GM06990 (cell line): ENCODE measurements around the gene PRG2.

Experiments used
- DNase-seq: peaks from one replicate; pipeline ENCODE4 v3.0.0-alpha.2; 2011; ENCODE audit not compliant: insufficient read length; ENCODE audit errors: extremely low read depth
- H3K27me3 ChIP-seq: replicated peaks from 2 replicates; pipeline ENCODE4 v1.6.0; 2011; ENCODE audit warnings: low read length; ENCODE audit not compliant: control insufficient read depth, insufficient read depth
- H3K36me3 ChIP-seq: 2 replicates; pipeline ENCODE4 v1.5.1; 2011; ENCODE audit warnings: low read length; ENCODE audit not compliant: control insufficient read depth, insufficient read depth
- H3K4me3 ChIP-seq: replicated peaks from 2 replicates; pipeline ENCODE4 v1.5.1; 2011; ENCODE audit warnings: low read depth, mild to moderate bottlenecking, control low read depth, low read length
- TF ChIP-seq, protein P1 (sequence below): IDR thresholded peaks from 2 replicates; pipeline ENCODE4 v1.5.1; 2011; ENCODE audit warnings: low read length, control low read depth, mild to moderate bottlenecking, inconsistent platforms; ENCODE audit not compliant: insufficient read depth, poor library complexity, severe bottlenecking

PRG2 gene

DNA sequence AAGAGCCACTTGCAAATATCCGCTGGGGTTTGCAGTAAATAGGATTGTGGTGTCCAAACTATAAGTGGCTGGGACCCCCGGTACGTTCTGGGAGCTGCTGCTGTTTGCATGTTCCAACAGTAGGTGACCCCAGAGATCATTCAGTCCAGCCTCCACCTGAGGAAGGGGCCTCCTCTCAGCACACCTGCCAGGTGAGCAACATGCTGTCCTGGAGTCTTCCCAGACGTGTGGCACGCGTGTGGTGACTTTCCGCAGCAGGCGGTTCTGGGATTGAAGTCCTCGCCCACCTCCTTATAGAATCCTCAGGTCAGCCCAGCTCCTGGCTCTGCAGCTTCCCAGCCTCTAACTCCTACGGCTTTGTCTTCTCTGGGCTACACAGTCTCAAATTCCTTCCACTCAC, 45.6 kb downstream of the PRG2 start:
- H3K27me3 ChIP-seq, result no peaks in the 10 kb centered on the region
- DNase-seq, result no peak
- TF ChIP-seq, protein P1, sequence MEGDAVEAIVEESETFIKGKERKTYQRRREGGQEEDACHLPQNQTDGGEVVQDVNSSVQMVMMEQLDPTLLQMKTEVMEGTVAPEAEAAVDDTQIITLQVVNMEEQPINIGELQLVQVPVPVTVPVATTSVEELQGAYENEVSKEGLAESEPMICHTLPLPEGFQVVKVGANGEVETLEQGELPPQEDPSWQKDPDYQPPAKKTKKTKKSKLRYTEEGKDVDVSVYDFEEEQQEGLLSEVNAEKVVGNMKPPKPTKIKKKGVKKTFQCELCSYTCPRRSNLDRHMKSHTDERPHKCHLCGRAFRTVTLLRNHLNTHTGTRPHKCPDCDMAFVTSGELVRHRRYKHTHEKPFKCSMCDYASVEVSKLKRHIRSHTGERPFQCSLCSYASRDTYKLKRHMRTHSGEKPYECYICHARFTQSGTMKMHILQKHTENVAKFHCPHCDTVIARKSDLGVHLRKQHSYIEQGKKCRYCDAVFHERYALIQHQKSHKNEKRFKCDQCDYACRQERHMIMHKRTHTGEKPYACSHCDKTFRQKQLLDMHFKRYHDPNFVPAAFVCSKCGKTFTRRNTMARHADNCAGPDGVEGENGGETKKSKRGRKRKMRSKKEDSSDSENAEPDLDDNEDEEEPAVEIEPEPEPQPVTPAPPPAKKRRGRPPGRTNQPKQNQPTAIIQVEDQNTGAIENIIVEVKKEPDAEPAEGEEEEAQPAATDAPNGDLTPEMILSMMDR, result peak; percentile 1

DNA sequence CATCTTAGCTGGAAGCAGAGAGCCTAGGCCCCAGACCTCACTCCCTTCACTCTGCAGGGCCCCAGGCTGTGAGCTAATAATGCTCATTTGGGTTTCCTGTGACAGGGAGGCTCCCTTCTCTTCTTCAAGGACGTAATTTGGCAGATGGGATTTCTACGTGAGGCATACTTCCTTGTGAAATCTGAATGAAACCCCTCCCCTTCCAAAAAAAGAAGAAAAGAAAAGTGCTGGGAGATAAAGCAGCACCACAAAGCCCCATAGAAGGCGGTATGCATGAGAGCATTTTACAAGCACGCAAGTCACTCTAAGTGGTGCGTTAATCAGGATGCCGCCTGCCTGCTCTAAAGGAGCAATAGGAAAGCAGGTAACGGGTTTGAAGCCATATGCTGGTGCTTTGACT, 46.6 kb downstream of the PRG2 start:
- Histone ChIP-seq H3K36me3 (no peaks in the 10 kb centered on the region), H3K27me3 (no peaks in the 10 kb centered on the region), H3K4me3 (no peak overlapping the region)
- no peak for DNase-seq
- TF ChIP-seq, protein P1, result no peak

More for the DNA sequence above, 45.6 kb downstream of the PRG2 start:
- Histone ChIP-seq H3K36me3 (no peaks in the 10 kb centered on the region), H3K4me3 (no peak overlapping the region)

DNA sequence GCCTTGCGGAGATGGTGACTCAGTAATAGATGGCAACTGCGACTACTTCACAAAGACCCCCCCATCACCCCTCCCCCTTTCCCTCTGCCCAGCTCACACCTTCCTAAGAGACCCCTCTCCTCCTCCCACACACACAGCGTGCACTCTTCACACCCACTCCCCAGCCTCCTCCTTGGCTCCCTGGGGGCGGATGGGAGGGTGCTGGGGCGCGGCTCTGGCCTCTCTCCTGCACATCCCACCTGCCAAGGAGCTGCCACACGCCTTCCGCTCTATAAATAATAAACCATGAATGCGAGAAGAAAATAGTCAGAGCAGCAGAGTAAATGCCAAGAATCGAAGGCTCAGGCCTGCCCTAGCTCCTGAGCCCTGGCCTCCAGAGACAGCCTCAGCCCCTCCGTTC, 47.7 kb downstream of the PRG2 start:
- TF ChIP-seq, protein P1, result no peak
- Histone ChIP-seq H3K36me3 (no peaks in the 10 kb centered on the region), H3K27me3 (no peaks in the 10 kb centered on the region), H3K4me3 (no peak overlapping the region)
- DNase-seq, result no peak

DNA sequence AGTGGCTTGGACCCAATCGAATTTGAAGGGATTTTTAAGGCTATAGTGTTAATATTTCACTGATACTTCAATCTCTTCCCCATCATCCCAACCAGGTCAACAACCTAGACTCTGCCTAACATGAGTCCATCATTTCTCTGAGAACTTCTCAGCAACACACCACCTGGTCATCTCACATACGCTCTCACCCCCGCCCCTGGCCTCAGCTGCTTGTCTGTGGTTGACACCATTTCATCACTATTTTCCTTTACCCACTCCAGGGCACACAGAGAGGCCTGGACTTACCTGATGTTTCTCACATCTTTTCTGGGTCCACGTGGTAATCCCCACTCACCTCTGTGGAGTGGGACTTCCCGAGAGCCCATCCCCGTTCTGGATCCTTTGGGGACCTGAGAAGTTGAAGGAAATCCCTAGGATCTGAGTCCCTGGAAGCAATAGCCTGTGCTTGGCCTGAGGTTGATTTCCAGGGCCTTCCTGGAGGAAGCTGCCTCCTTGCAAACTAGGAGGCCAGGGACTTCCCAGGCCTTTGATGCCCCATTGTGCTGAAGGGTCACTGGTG, 49.1 kb downstream of the PRG2 start:
- Histone ChIP-seq H3K4me3 (no peak overlapping the region), H3K27me3 (no peaks in the 10 kb centered on the region), H3K36me3 (no peaks in the 10 kb centered on the region)
- TF ChIP-seq, protein P1, result no peak
- no peak for DNase-seq

DNA sequence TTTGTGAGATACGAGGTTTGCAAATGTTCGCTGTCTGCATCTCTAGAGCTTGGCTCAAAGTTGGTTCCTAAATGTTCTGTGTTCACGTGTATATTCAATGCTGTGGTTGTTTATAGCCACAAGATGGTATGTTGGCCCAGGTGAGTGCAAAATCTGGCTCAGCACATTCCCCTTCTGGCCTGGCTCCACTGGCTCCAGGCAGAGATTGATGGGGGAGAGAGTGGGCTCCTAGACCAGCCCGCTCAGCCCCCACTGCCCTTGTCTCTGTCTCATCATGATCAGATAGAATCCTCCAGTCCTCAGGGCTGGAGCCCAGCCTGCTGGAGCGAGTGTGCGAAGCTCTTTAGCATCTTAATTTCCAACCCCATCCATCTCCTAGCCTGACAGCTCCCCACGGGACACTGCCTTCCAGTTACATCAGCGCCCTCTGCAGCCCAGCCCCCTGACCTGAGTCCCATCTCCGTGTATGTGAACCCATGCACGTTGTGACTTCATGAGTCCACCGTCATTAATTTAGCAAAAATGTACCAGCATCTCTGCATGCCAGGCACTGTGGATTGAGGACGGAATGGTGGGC, 50.3 kb downstream of the PRG2 start:
- Histone ChIP-seq H3K27me3 (no peaks in the 10 kb centered on the region), H3K36me3 (no peaks in the 10 kb centered on the region), H3K4me3 (no peak overlapping the region)
- TF ChIP-seq, protein P1, result no peak
- DNase-seq, result no peak

DNA sequence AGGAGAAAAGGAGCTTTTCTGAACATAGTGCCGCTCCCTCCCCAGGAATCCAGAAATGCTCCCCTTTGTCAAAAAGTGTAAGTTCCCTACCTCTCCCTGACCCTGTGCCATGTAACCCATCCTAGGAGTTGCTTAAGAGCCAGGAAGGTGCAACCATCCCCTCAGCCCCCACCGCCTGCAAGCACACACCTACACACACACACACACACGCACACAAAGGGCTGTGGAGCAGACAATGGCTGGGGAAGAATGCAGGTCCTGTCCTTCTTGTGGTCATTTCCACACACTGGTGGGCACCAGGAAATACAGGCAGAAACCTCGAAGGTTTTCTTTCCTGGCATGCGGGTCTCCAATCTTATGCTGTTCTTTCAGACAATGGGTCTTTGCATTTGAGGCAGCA, 51.1 kb downstream of the PRG2 start:
- Histone ChIP-seq H3K36me3 (no peaks in the 10 kb centered on the region), H3K27me3 (no peaks in the 10 kb centered on the region), H3K4me3 (no peak overlapping the region)
- DNase-seq, result no peak
- TF ChIP-seq, protein P1, result no peak
